ENCODE data around the gene USP34. TPM values are rescaled to one million over a fixed set of nuclear protein-coding genes. Genes with fewer than 3 reads are reported as not detected.

Gene USP34
- total RNA-seq, 1 experiment from 2014 or later: 76.3 TPM

- Histone ChIP-seq H3K79me2 (ENCODE audit: insufficient read depth, low read length) (peaks cover 64% of the 10 kb centered on the region), H3K36me3 (ENCODE audit: control insufficient read depth in 1 of 2, insufficient read depth in 2 of 2, low read length in 2 of 2) (peaks cover 16 to 22% of the 10 kb centered on the region in 2 experiments; a peak in 3 of 4 replicates), H3K4me2 (ENCODE audit: low read length) (no peak overlapping the region), H4K20me1 (ENCODE audit: insufficient read depth) (no peaks in the 10 kb centered on the region; the same call in 1 of the 2 replicates), H2AFZ (ENCODE audit: low read depth, low read length, poor library complexity, severe bottlenecking) (no peak overlapping the region), H3K9ac (ENCODE audit: low read length) (no peak overlapping the region), H3K4me1 (ENCODE audit: control insufficient read depth in 1 of 2, insufficient read depth in 2 of 2, low read length in 2 of 2) (no peaks in the 10 kb centered on the region), H3K4me3 (replicated peaks in 1 of 2; ENCODE audit: low read depth in 1 of 2, low read length in 2 of 2) (no peak overlapping the region), H3K27me3 (ENCODE audit: insufficient read depth, low read length) (no peaks in the 10 kb centered on the region), H3K27ac (ENCODE audit: low read depth, low read length) (no peak overlapping the region), H3K9me2 (ENCODE audit: insufficient read depth) (no peaks in the 10 kb centered on the region), H3K9me3 (ENCODE audit: control insufficient read depth in 1 of 2, insufficient read depth in 1 of 2, low read depth in 1 of 2, low read length in 2 of 2) (no peaks in the 10 kb centered on the region)
- CTCF ChIA-PET: no interaction called here
- BruUV-seq (replicated peaks): no TSS peak
- POLR2A ChIA-PET: no interaction called here
- no peak for ATAC-seq
- no peak for TF ChIP-seq REST (IDR thresholded peaks at IDR 0.05; ENCODE audit: low read depth)
- TF ChIP-seq CBX3 (IDR thresholded peaks at IDR 0.05; ENCODE audit: low read depth): no peak
- no peak for TF ChIP-seq FOSL1 (IDR thresholded peaks at IDR 0.05; ENCODE audit: low read depth)
- no peak for TF ChIP-seq RAD21 (IDR thresholded peaks at IDR 0.05; ENCODE audit: low read depth)
- TF ChIP-seq JUND (IDR thresholded peaks at IDR 0.05): no peak
- TF ChIP-seq SRF (IDR thresholded peaks at IDR 0.05; ENCODE audit: low read depth): no peak
- TF ChIP-seq SIN3A (IDR thresholded peaks at IDR 0.05; ENCODE audit: low read depth): no peak
- TF ChIP-seq ZNF274 (IDR thresholded peaks at IDR 0.05; ENCODE audit: low read depth, low read length): no peak
- TF ChIP-seq EZH2phosphoT487 (IDR thresholded peaks at IDR 0.05; ENCODE audit: borderline replicate concordance): no peak
- no peak for TF ChIP-seq MAX (IDR thresholded peaks at IDR 0.05)
- TF ChIP-seq CEBPB (IDR thresholded peaks at IDR 0.05; ENCODE audit: low read depth): no peak
- TF ChIP-seq POLR2A (IDR thresholded peaks at IDR 0.05; ENCODE audit: borderline replicate concordance, extremely low read depth, insufficient read depth, insufficient read length): no peak
- no peak for TF ChIP-seq YY1 (IDR thresholded peaks at IDR 0.05; ENCODE audit: extremely low read depth, insufficient replicate concordance, low read depth, low read length)
- TF ChIP-seq SP1 (IDR thresholded peaks at IDR 0.05; ENCODE audit: low read depth): no peak
- no peak for TF ChIP-seq ELF1 (IDR thresholded peaks at IDR 0.05; ENCODE audit: borderline replicate concordance, low read depth)
- TF ChIP-seq ATF3 (IDR thresholded peaks at IDR 0.05): no peak
- TF ChIP-seq ZBTB33 (IDR thresholded peaks at IDR 0.05; ENCODE audit: extremely low read depth, insufficient replicate concordance, low read length): no peak
- TF ChIP-seq EZH2 (IDR thresholded peaks at IDR 0.05): no peak
- no peak for TF ChIP-seq ZFX (IDR thresholded peaks at IDR 0.05)
- no peak for TF ChIP-seq EGR1 (IDR thresholded peaks at IDR 0.05; ENCODE audit: low read depth)
- no peak for DNase-seq (ENCODE audit: low read depth, low spot score)
- intact Hi-C loops (cut with micrococcal nuclease): no loop called here
- RAD21 ChIA-PET (ENCODE audit: low non-redundant PET in 1 of 2, low total read pairs in 2 of 2, uncharacterized antibody in 2 of 2, unreplicated experiment in 2 of 2): no interaction called here
Observed at GRCh38 chr2:61371027-61371426, 99.9 kb downstream of the USP34 start.

Data from HCT116 (cell line).